ENCODE data around the gene ZFR.

ZFR gene

DNA sequence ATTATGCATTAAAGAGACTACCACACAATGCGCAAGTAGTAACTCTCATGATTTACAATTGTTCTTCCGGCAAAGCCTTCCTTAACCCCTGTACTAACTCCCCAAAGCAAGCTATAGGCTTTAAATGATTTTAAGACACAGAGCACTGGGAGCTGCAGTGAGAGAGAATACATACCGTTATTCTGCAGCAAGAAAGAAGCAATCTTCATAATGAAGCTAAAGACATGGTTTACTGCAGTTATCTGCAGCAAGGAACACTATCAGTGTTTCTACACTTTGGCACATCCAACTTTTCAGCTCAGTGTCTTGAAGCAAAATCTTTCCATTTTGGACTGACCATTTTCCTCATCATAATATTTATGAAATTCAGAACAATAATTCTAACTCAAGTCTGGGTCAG, 61.0 kb downstream of the ZFR start:
- ATAC-seq = no peak
- no peak for TF ChIP-seq RARB (CRISPR knock-in tag; IDR thresholded peaks at IDR 0.05)
- TF ChIP-seq ARNTL (CRISPR knock-in tag; IDR thresholded peaks at IDR 0.05; ENCODE audit: borderline replicate concordance, low read depth) = no peak
- TF ChIP-seq ISL1 (CRISPR knock-in tag; IDR thresholded peaks at IDR 0.05) = no peak
- TF ChIP-seq ZFP30 (CRISPR knock-in tag; IDR thresholded peaks at IDR 0.05) = no peak
- TF ChIP-seq, protein P1, sequence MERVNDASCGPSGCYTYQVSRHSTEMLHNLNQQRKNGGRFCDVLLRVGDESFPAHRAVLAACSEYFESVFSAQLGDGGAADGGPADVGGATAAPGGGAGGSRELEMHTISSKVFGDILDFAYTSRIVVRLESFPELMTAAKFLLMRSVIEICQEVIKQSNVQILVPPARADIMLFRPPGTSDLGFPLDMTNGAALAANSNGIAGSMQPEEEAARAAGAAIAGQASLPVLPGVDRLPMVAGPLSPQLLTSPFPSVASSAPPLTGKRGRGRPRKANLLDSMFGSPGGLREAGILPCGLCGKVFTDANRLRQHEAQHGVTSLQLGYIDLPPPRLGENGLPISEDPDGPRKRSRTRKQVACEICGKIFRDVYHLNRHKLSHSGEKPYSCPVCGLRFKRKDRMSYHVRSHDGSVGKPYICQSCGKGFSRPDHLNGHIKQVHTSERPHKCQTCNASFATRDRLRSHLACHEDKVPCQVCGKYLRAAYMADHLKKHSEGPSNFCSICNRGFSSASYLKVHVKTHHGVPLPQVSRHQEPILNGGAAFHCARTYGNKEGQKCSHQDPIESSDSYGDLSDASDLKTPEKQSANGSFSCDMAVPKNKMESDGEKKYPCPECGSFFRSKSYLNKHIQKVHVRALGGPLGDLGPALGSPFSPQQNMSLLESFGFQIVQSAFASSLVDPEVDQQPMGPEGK (CRISPR knock-in tag; IDR thresholded peaks at IDR 0.05; ENCODE audit: borderline replicate concordance) = no peak
- TF ChIP-seq PPARA (CRISPR knock-in tag; IDR thresholded peaks at IDR 0.05; ENCODE audit: borderline replicate concordance) = no peak
- TF ChIP-seq TOX (CRISPR knock-in tag; IDR thresholded peaks at IDR 0.05; ENCODE audit: borderline replicate concordance) = no peak
- TF ChIP-seq, protein P2, sequence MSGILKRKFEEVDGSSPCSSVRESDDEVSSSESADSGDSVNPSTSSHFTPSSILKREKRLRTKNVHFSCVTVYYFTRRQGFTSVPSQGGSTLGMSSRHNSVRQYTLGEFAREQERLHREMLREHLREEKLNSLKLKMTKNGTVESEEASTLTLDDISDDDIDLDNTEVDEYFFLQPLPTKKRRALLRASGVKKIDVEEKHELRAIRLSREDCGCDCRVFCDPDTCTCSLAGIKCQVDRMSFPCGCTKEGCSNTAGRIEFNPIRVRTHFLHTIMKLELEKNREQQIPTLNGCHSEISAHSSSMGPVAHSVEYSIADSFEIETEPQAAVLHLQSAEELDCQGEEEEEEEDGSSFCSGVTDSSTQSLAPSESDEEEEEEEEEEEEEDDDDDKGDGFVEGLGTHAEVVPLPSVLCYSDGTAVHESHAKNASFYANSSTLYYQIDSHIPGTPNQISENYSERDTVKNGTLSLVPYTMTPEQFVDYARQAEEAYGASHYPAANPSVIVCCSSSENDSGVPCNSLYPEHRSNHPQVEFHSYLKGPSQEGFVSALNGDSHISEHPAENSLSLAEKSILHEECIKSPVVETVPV (CRISPR knock-in tag; IDR thresholded peaks at IDR 0.05) = no peak
- TF ChIP-seq SNAI2 (CRISPR knock-in tag; IDR thresholded peaks at IDR 0.05) = no peak
- TF ChIP-seq, protein P3, sequence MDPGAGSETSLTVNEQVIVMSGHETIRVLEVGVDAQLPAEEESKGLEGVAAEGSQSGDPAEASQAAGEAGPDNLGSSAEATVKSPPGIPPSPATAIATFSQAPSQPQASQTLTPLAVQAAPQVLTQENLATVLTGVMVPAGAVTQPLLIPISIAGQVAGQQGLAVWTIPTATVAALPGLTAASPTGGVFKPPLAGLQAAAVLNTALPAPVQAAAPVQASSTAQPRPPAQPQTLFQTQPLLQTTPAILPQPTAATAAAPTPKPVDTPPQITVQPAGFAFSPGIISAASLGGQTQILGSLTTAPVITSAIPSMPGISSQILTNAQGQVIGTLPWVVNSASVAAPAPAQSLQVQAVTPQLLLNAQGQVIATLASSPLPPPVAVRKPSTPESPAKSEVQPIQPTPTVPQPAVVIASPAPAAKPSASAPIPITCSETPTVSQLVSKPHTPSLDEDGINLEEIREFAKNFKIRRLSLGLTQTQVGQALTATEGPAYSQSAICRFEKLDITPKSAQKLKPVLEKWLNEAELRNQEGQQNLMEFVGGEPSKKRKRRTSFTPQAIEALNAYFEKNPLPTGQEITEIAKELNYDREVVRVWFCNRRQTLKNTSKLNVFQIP (CRISPR knock-in tag; IDR thresholded peaks at IDR 0.05; ENCODE audit: borderline replicate concordance, low read depth) = no peak
- no peak for TF ChIP-seq CSDC2 (CRISPR knock-in tag; IDR thresholded peaks at IDR 0.05)
- no peak for TF ChIP-seq OSR1 (CRISPR knock-in tag; IDR thresholded peaks at IDR 0.05)
- no peak for TF ChIP-seq ZFP3 (CRISPR knock-in tag; IDR thresholded peaks at IDR 0.05)

DNA sequence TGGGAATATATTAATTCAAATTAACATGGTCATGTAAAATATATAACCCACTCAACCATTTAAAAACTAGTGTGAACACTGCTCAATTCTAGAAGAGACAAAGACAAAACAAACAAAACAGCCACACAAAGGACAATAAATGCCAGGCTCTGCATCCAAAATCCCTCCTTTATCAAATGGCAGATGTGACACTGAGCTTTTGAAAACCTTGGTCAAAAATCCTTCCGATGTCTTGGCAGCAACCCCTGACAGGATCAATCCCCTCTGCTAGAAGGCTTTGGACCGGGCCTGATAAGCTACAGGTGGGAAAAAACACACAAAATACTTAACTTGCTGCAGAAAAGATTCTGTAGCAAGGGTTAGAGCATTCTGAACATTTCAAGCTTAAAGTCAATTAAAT, 61.5 kb downstream of the ZFR start:
- ATAC-seq = no peak
- TF ChIP-seq PPARA (CRISPR knock-in tag; IDR thresholded peaks at IDR 0.05; ENCODE audit: borderline replicate concordance) (no peak), ESRRG (CRISPR knock-in tag; IDR thresholded peaks at IDR 0.05) (no peak), ZFP30 (CRISPR knock-in tag; IDR thresholded peaks at IDR 0.05) (no peak), ZC3H10 (CRISPR knock-in tag; IDR thresholded peaks at IDR 0.05) (no peak), ZNF70 (CRISPR knock-in tag; IDR thresholded peaks at IDR 0.05) (no peak)
- TF ChIP-seq, protein P1 (CRISPR knock-in tag; IDR thresholded peaks at IDR 0.05; ENCODE audit: borderline replicate concordance) = no peak

DNA sequence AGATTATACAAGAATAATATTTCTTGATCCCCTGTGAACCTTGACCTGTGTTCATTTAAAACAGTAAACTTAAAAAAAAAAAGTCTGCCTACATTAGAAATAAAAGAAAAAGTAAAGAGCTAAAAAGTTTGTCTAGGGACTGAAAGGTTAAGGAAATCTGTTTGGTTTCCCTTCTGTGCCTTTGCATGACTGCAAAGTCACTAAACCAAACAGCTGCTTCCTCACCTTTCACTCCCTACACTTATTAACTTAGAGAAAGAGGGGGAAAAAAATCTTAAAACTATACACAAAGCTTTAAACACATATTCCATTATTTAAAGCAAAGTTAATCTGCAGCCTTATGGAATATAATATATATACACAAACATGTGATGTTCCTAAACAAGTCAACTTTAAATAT, 65.1 kb downstream of the ZFR start:
- TF ChIP-seq ZC3H10 (CRISPR knock-in tag; IDR thresholded peaks at IDR 0.05) (no peak), RARB (CRISPR knock-in tag; IDR thresholded peaks at IDR 0.05) (no peak), BACH2 (CRISPR knock-in tag; IDR thresholded peaks at IDR 0.05; ENCODE audit: borderline replicate concordance) (no peak), ARNTL (CRISPR knock-in tag; IDR thresholded peaks at IDR 0.05; ENCODE audit: borderline replicate concordance, low read depth) (no peak), ZNF8 (CRISPR knock-in tag; IDR thresholded peaks at IDR 0.05) (no peak), ZNF565 (CRISPR knock-in tag; conservative IDR thresholded peaks at IDR 0.05; ENCODE audit: low read depth) (no peak), ZNF70 (CRISPR knock-in tag; IDR thresholded peaks at IDR 0.05) (no peak), ZFP30 (CRISPR knock-in tag; IDR thresholded peaks at IDR 0.05) (no peak), TOX (CRISPR knock-in tag; IDR thresholded peaks at IDR 0.05; ENCODE audit: borderline replicate concordance) (no peak), ISL1 (CRISPR knock-in tag; IDR thresholded peaks at IDR 0.05) (no peak), OSR1 (CRISPR knock-in tag; IDR thresholded peaks at IDR 0.05) (no peak), CSDC2 (CRISPR knock-in tag; IDR thresholded peaks at IDR 0.05) (no peak), ZFP3 (CRISPR knock-in tag; IDR thresholded peaks at IDR 0.05) (no peak)
- TF ChIP-seq, protein P3 (CRISPR knock-in tag; IDR thresholded peaks at IDR 0.05; ENCODE audit: borderline replicate concordance, low read depth) = no peak
- TF ChIP-seq, protein P1 (CRISPR knock-in tag; IDR thresholded peaks at IDR 0.05; ENCODE audit: borderline replicate concordance) = no peak
- TF ChIP-seq, protein P4, sequence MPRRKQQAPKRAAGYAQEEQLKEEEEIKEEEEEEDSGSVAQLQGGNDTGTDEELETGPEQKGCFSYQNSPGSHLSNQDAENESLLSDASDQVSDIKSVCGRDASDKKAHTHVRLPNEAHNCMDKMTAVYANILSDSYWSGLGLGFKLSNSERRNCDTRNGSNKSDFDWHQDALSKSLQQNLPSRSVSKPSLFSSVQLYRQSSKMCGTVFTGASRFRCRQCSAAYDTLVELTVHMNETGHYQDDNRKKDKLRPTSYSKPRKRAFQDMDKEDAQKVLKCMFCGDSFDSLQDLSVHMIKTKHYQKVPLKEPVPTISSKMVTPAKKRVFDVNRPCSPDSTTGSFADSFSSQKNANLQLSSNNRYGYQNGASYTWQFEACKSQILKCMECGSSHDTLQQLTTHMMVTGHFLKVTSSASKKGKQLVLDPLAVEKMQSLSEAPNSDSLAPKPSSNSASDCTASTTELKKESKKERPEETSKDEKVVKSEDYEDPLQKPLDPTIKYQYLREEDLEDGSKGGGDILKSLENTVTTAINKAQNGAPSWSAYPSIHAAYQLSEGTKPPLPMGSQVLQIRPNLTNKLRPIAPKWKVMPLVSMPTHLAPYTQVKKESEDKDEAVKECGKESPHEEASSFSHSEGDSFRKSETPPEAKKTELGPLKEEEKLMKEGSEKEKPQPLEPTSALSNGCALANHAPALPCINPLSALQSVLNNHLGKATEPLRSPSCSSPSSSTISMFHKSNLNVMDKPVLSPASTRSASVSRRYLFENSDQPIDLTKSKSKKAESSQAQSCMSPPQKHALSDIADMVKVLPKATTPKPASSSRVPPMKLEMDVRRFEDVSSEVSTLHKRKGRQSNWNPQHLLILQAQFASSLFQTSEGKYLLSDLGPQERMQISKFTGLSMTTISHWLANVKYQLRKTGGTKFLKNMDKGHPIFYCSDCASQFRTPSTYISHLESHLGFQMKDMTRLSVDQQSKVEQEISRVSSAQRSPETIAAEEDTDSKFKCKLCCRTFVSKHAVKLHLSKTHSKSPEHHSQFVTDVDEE (CRISPR knock-in tag; IDR thresholded peaks at IDR 0.05) = no peak
- TF ChIP-seq, protein P2 (CRISPR knock-in tag; IDR thresholded peaks at IDR 0.05) = no peak
- ATAC-seq = no peak
